Activated T-helper 17 cell treated with anti-CD3 and anti-CD28 coated beads, Interleukin-2, amount 50 U/mL, for 72 hours (primary cell): ENCODE results near the gene ELP5. TPM values are rescaled to one million over a fixed set of nuclear protein-coding genes. Genes with fewer than 3 reads are reported as not detected.

Experiments
- ATAC-seq: fragments of 150-1000 bp; cut with Tn5 transposase; replicated peaks from 2 replicates; pipeline ENCODE4 v1.10.0; 2021; ENCODE audit warnings: mild to moderate bottlenecking, moderate library complexity
- H3K27ac Mint-ChIP-seq: one replicate; pipeline ENCODE4 v1.8.0; 2022; ENCODE audit warnings: mixed read lengths
- H3K27me3 Mint-ChIP-seq: one replicate; pipeline ENCODE4 v1.8.0; 2022; ENCODE audit warnings: mixed read lengths
- H3K36me3 Mint-ChIP-seq: one replicate; pipeline ENCODE4 v1.8.0; 2022; ENCODE audit warnings: low read depth, mild to moderate bottlenecking, mixed read lengths
- H3K4me1 Mint-ChIP-seq: one replicate; pipeline ENCODE4 v1.8.0; 2022; ENCODE audit warnings: mixed read lengths
- H3K4me3 Mint-ChIP-seq: one replicate; pipeline ENCODE4 v1.8.0; 2022; ENCODE audit warnings: mild to moderate bottlenecking, mixed read lengths
- H3K9me3 Mint-ChIP-seq: one replicate; pipeline ENCODE4 v1.8.0; 2022; ENCODE audit warnings: mixed read lengths
- total RNA-seq, 2 donors: library from RNA; stranded (reverse); gene quantifications; one replicate each; pipeline ENCODE4 v1.2.3, GENCODE V29; 2022

The ELP5 gene
- total RNA-seq, 2 donors from 2014 or later: 43.7 to 72.0 TPM

- peaks cover 94% of the 10 kb centered on the region for H3K36me3 Mint-ChIP-seq
- H3K9me3 Mint-ChIP-seq: no peaks in the 10 kb centered on the region
- H3K4me1 Mint-ChIP-seq: peaks cover 26% of the 10 kb centered on the region
- H3K27ac Mint-ChIP-seq: no peak overlapping the region
- H3K4me3 Mint-ChIP-seq: no peak overlapping the region
- H3K27me3 Mint-ChIP-seq: no peaks in the 10 kb centered on the region
- no peak for ATAC-seq
Measured at GRCh38 chr17:7224110-7224509, 27.9 kb upstream of the ELP5 start.

GRCh38 chr17:7224661-7225111 lies 27.3 kb upstream of the ELP5 start:
- Mint-ChIP-seq H3K9me3 (no peaks in the 10 kb centered on the region), H3K27me3 (no peaks in the 10 kb centered on the region), H3K4me1 (peaks cover 22% of the 10 kb centered on the region), H3K4me3 (no peak overlapping the region), H3K27ac (no peak overlapping the region), H3K36me3 (peaks cover 95% of the 10 kb centered on the region)
- no peak for ATAC-seq

GRCh38 chr17:7225711-7226331 lies 26.2 kb upstream of the ELP5 start:
- ATAC-seq: no peak
- H3K4me3 Mint-ChIP-seq: no peak overlapping the region
- no peaks in the 10 kb centered on the region for H3K9me3 Mint-ChIP-seq
- no peak overlapping the region for H3K27ac Mint-ChIP-seq
- H3K36me3 Mint-ChIP-seq: peaks cover 95% of the 10 kb centered on the region
- H3K27me3 Mint-ChIP-seq: no peaks in the 10 kb centered on the region
- H3K4me1 Mint-ChIP-seq: peaks cover 17% of the 10 kb centered on the region

- Mint-ChIP-seq H3K4me3 (no peak overlapping the region), H3K4me1 (peaks cover 15% of the 10 kb centered on the region), H3K27ac (no peak overlapping the region), H3K27me3 (no peaks in the 10 kb centered on the region), H3K9me3 (no peaks in the 10 kb centered on the region), H3K36me3 (peaks cover 95% of the 10 kb centered on the region)
- ATAC-seq: no peak
Measured at GRCh38 chr17:7226721-7227710, 25.0 kb upstream of the ELP5 start.

- Mint-ChIP-seq H3K36me3 (peaks cover 92% of the 10 kb centered on the region), H3K4me3 (no peak overlapping the region), H3K4me1 (peaks cover 24% of the 10 kb centered on the region), H3K9me3 (no peaks in the 10 kb centered on the region), H3K27ac (no peak overlapping the region), H3K27me3 (no peaks in the 10 kb centered on the region)
- ATAC-seq: no peak
Measured at GRCh38 chr17:7228920-7229319, 23.1 kb upstream of the ELP5 start.

GRCh38 chr17:7229504-7229903 lies 22.5 kb upstream of the ELP5 start:
- peaks cover 24% of the 10 kb centered on the region for H3K4me1 Mint-ChIP-seq
- H3K27me3 Mint-ChIP-seq: no peaks in the 10 kb centered on the region
- H3K36me3 Mint-ChIP-seq: peaks cover 93% of the 10 kb centered on the region
- no peak overlapping the region for H3K4me3 Mint-ChIP-seq
- ATAC-seq: no peak
- no peaks in the 10 kb centered on the region for H3K9me3 Mint-ChIP-seq
- no peak overlapping the region for H3K27ac Mint-ChIP-seq

GRCh38 chr17:7232114-7232513 lies 19.9 kb upstream of the ELP5 start:
- peak overlapping the region; percentile 25 for H3K27ac Mint-ChIP-seq
- H3K4me1 Mint-ChIP-seq: peaks cover 45% of the 10 kb centered on the region
- ATAC-seq: no peak
- H3K9me3 Mint-ChIP-seq: no peaks in the 10 kb centered on the region
- H3K27me3 Mint-ChIP-seq: no peaks in the 10 kb centered on the region
- H3K36me3 Mint-ChIP-seq: peaks cover 96% of the 10 kb centered on the region
- H3K4me3 Mint-ChIP-seq: peak overlapping the region; percentile 87

- H3K36me3 Mint-ChIP-seq: peaks cover 96% of the 10 kb centered on the region
- H3K4me3 Mint-ChIP-seq: peak overlapping the region; percentile 87
- no peaks in the 10 kb centered on the region for H3K9me3 Mint-ChIP-seq
- H3K27me3 Mint-ChIP-seq: no peaks in the 10 kb centered on the region
- peaks cover 41% of the 10 kb centered on the region for H3K4me1 Mint-ChIP-seq
- no peak for ATAC-seq
- peak overlapping the region; percentile 88 for H3K27ac Mint-ChIP-seq
Measured at GRCh38 chr17:7233701-7234082, 18.3 kb upstream of the ELP5 start.

GRCh38 chr17:7234083-7234951 lies 17.7 kb upstream of the ELP5 start, which contains the start of gene DVL2:
Gene DVL2, minus strand, starts transcription at chr17:7234517. Its CDS starts 255 bp downstream, at chr17:7234262.
- H3K27me3 Mint-ChIP-seq: no peaks in the 10 kb centered on the region
- peak within 1 kb of the TSS; percentile 88 for H3K27ac Mint-ChIP-seq
- H3K9me3 Mint-ChIP-seq: no peaks in the 10 kb centered on the region
- peaks cover 41% of the 10 kb centered on the region for H3K4me1 Mint-ChIP-seq
- peak within 1 kb of the TSS; percentile 87 for H3K4me3 Mint-ChIP-seq
- H3K36me3 Mint-ChIP-seq: peaks cover 96% of the 10 kb centered on the region
- ATAC-seq: peak; percentile 59

- ATAC-seq: no peak
- peaks cover 96% of the 10 kb centered on the region for H3K36me3 Mint-ChIP-seq
- no peaks in the 10 kb centered on the region for H3K27me3 Mint-ChIP-seq
- peak overlapping the region; percentile 88 for H3K27ac Mint-ChIP-seq
- H3K4me1 Mint-ChIP-seq: peaks cover 49% of the 10 kb centered on the region
- no peaks in the 10 kb centered on the region for H3K9me3 Mint-ChIP-seq
- H3K4me3 Mint-ChIP-seq: peak overlapping the region; percentile 87
Measured at GRCh38 chr17:7235693-7236665, 16.0 kb upstream of the ELP5 start.

GRCh38 chr17:7236808-7237207 lies 15.2 kb upstream of the ELP5 start:
- ATAC-seq: no peak
- peaks cover 96% of the 10 kb centered on the region for H3K36me3 Mint-ChIP-seq
- no peaks in the 10 kb centered on the region for H3K9me3 Mint-ChIP-seq
- no peaks in the 10 kb centered on the region for H3K27me3 Mint-ChIP-seq
- H3K27ac Mint-ChIP-seq: peak overlapping the region; percentile 41
- peak overlapping the region; percentile 87 for H3K4me3 Mint-ChIP-seq
- H3K4me1 Mint-ChIP-seq: peaks cover 52% of the 10 kb centered on the region

GRCh38 chr17:7237266-7237760 lies 14.7 kb upstream of the ELP5 start:
- Mint-ChIP-seq H3K36me3 (peaks cover 96% of the 10 kb centered on the region), H3K27me3 (no peaks in the 10 kb centered on the region), H3K4me1 (peaks cover 47% of the 10 kb centered on the region), H3K4me3 (peak overlapping the region; percentile 87), H3K9me3 (no peaks in the 10 kb centered on the region), H3K27ac (peak overlapping the region; percentile 41)
- no peak for ATAC-seq

GRCh38 chr17:7237761-7238419 lies 14.1 kb upstream of the ELP5 start:
- Mint-ChIP-seq H3K27me3 (no peaks in the 10 kb centered on the region), H3K4me3 (peak overlapping the region; percentile 87), H3K36me3 (peaks cover 99% of the 10 kb centered on the region), H3K27ac (peak overlapping the region; percentile 93), H3K9me3 (no peaks in the 10 kb centered on the region), H3K4me1 (peaks cover 50% of the 10 kb centered on the region)
- ATAC-seq: peak; percentile 26
